ENCODE measurements around the gene MCM7. TPM values are rescaled to one million over a fixed set of nuclear protein-coding genes. Genes with fewer than 3 reads are reported as not detected.

Gene MCM7
- total RNA-seq, 2 donors from 2014 or later = 219 to 242 TPM

DNA sequence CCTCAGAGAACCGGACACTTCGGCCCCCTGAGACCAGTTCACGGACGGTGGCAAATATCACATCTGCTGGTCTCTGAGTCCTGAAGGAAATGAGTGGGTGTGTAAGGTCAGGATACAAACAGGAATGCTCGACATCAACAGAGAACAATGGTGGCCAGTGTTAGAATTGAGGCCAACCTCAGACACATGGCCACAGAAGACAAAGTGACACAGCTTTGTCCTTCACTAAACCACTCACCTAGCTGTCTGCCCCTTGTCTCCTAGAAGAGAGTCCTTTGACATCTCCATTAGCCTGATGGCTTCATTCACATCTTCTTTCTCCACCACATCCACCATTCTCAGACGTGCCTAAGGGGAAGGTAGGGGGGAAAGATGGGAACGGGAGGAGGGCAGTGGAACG lies 8.1 kb downstream of the MCM7 start:
- H3K4me3 Mint-ChIP-seq = no peak overlapping the region
- Histone ChIP-seq H3K9ac (ENCODE audit: extremely low read depth, low read length, poor library complexity, severe bottlenecking) (no peak overlapping the region), H3K4me3 (ENCODE audit: low read length) (no peak overlapping the region), H3K27ac (ENCODE audit: low read depth, low read length) (no peak overlapping the region), H3K4me1 (ENCODE audit: control insufficient read depth, insufficient read depth, low read length) (no peaks in the 10 kb centered on the region), H3K9me3 (ENCODE audit: control insufficient read depth, low read length) (no peaks in the 10 kb centered on the region), H3K36me3 (ENCODE audit: control insufficient read depth, insufficient read depth, low read length) (peaks cover 78% of the 10 kb centered on the region), H3K27me3 (ENCODE audit: control insufficient read depth, insufficient read depth, low read length, poor library complexity, severe bottlenecking) (no peaks in the 10 kb centered on the region)
- no peaks in the 10 kb centered on the region for H3K27me3 Mint-ChIP-seq (ENCODE audit: insufficient read depth)
- H3K9me3 Mint-ChIP-seq = no peaks in the 10 kb centered on the region
- WGBS, 2 experiments (ENCODE audit: insufficient coverage in 1 of 2, insufficient read length in 1 of 2) = 95 to 100% methylated on average over 5 to 8 of the region's 8 CpGs
- H3K4me1 Mint-ChIP-seq = peaks cover 7% of the 10 kb centered on the region
- TF ChIP-seq, protein P1, sequence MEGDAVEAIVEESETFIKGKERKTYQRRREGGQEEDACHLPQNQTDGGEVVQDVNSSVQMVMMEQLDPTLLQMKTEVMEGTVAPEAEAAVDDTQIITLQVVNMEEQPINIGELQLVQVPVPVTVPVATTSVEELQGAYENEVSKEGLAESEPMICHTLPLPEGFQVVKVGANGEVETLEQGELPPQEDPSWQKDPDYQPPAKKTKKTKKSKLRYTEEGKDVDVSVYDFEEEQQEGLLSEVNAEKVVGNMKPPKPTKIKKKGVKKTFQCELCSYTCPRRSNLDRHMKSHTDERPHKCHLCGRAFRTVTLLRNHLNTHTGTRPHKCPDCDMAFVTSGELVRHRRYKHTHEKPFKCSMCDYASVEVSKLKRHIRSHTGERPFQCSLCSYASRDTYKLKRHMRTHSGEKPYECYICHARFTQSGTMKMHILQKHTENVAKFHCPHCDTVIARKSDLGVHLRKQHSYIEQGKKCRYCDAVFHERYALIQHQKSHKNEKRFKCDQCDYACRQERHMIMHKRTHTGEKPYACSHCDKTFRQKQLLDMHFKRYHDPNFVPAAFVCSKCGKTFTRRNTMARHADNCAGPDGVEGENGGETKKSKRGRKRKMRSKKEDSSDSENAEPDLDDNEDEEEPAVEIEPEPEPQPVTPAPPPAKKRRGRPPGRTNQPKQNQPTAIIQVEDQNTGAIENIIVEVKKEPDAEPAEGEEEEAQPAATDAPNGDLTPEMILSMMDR (conservative IDR thresholded peaks at IDR 0.05) = no peak
- DNase-seq = no peak
- peak overlapping the region; percentile 77 for H3K27ac Mint-ChIP-seq
- peaks cover 75% of the 10 kb centered on the region for H3K36me3 Mint-ChIP-seq (ENCODE audit: low read depth)

DNA sequence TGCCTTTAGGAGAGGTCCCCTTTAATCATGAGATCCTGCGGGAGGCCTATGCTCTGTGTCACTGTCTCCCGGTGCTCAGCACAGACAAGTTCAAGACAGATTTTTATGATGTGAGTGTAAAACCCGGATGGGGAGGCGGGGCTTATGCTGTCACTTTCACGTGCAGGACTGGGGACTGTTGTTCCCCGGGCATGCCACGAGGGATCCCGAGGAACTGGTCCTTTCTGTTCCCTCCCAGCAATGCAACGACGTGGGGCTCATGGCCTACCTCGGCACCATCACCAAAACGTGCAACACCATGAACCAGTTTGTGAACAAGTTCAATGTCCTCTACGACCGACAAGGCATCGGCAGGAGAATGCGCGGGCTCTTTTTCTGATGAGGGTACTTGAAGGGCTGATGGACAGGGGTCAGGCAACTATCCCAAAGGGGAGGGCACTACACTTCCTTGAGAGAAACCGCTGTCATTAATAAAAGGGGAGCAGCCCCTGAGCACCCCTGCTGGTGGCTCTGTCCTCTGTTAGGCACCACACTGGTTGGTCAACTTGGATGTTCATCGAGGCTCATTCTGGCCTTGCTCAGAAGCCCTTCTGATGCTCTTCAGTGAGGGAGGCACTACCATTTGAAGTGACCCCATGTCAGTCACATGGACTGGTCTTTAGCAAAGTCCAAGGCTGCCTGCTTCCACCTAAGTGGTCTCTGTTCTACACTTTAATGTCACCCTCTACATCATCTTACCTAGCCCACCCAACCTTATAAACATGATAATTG lies 9.6 kb downstream of the MCM7 start:
- no peak overlapping the region for H3K9ac ChIP-seq (ENCODE audit: extremely low read depth, low read length, poor library complexity, severe bottlenecking)
- no peaks in the 10 kb centered on the region for H3K4me1 ChIP-seq (ENCODE audit: control insufficient read depth, insufficient read depth, low read length)
- no peaks in the 10 kb centered on the region for H3K27me3 ChIP-seq (ENCODE audit: control insufficient read depth, insufficient read depth, low read length, poor library complexity, severe bottlenecking)
- 89 to 90% methylated on average over 13 to 19 of the region's 19 CpGs for WGBS, 2 experiments (ENCODE audit: insufficient coverage in 1 of 2, insufficient read length in 1 of 2)
- no peaks in the 10 kb centered on the region for H3K9me3 ChIP-seq (ENCODE audit: control insufficient read depth, low read length)
- H3K4me3 ChIP-seq (ENCODE audit: low read length) = no peak overlapping the region
- TF ChIP-seq, protein P1 (conservative IDR thresholded peaks at IDR 0.05) = peak; percentile 53
- H3K27me3 Mint-ChIP-seq (ENCODE audit: insufficient read depth) = no peaks in the 10 kb centered on the region
- no peaks in the 10 kb centered on the region for H3K9me3 Mint-ChIP-seq
- no peak overlapping the region for H3K4me3 Mint-ChIP-seq
- peak; percentile 81 for DNase-seq
- H3K4me1 Mint-ChIP-seq = peaks cover 7% of the 10 kb centered on the region
- peaks cover 62% of the 10 kb centered on the region for H3K36me3 Mint-ChIP-seq (ENCODE audit: low read depth)
- H3K27ac Mint-ChIP-seq = peak overlapping the region; percentile 62
- H3K36me3 ChIP-seq (ENCODE audit: control insufficient read depth, insufficient read depth, low read length) = peaks cover 64% of the 10 kb centered on the region
- H3K27ac ChIP-seq (ENCODE audit: low read depth, low read length) = no peak overlapping the region

DNA sequence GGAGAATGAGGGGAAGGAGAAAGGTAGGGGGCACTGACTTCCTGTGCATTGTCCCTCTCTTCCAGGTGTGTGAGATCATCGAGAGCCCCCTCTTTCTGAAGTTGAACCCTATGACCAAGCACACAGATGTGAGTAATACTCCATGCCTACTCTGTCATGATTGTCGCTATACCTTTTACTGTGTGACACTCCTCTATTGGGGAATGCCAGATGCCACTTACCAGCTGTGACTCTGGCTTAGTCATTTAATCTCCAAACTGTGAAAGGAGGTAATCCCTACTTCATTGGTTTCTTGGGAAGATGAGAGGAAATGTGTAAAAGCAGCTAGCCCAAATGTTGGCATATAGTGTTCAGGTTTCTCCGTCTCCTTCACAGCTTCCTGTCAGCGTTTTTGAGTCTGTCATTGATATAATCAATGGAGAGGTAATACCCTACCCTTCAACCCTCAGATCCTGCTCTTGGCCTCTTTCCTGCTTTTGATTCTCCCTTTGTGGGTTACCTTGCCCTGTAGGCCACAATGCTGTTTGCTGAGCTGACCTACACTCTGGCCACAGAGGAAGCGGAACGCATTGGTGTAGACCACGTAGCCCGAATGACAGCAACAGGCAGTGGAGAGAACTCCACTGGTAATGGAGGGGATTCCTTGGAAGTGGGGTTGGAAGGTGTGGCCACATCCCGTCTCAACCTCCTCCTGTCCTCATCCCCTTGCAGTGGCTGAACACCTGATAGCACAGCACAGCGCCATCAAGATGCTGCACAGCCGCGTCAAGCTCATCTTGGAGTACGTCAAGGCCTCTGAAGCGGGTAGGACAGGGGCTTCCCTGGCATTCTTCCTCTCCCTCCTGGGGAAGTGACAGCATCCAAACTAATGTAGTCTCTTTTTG lies 10.4 kb downstream of the MCM7 start:
- Mint-ChIP-seq H3K36me3 (ENCODE audit: low read depth) (peaks cover 54% of the 10 kb centered on the region), H3K9me3 (no peaks in the 10 kb centered on the region), H3K4me1 (peaks cover 7% of the 10 kb centered on the region), H3K27me3 (ENCODE audit: insufficient read depth) (no peaks in the 10 kb centered on the region), H3K4me3 (peak overlapping the region; percentile 91), H3K27ac (peak overlapping the region; percentile 62)
- H3K4me3 ChIP-seq (ENCODE audit: low read length) = no peak overlapping the region
- TF ChIP-seq, protein P1 (conservative IDR thresholded peaks at IDR 0.05) = no peak
- no peaks in the 10 kb centered on the region for H3K9me3 ChIP-seq (ENCODE audit: control insufficient read depth, low read length)
- 95 to 96% methylated on average over 7 to 14 of the region's 14 CpGs for WGBS, 2 experiments (ENCODE audit: insufficient coverage in 1 of 2, insufficient read length in 1 of 2)
- DNase-seq = no peak
- H3K27me3 ChIP-seq (ENCODE audit: control insufficient read depth, insufficient read depth, low read length, poor library complexity, severe bottlenecking) = no peaks in the 10 kb centered on the region
- peaks cover 56% of the 10 kb centered on the region for H3K36me3 ChIP-seq (ENCODE audit: control insufficient read depth, insufficient read depth, low read length)
- H3K27ac ChIP-seq (ENCODE audit: low read depth, low read length) = no peak overlapping the region
- H3K4me1 ChIP-seq (ENCODE audit: control insufficient read depth, insufficient read depth, low read length) = no peaks in the 10 kb centered on the region
- no peak overlapping the region for H3K9ac ChIP-seq (ENCODE audit: extremely low read depth, low read length, poor library complexity, severe bottlenecking)
